Thyroid gland (tissue), 4 donors: Measurements from ENCODE around the gene ZIC4. TPM values are rescaled to one million over a fixed set of nuclear protein-coding genes. Genes with fewer than 3 reads are reported as not detected.

Experiments
- DNase-seq, 2 donors: peaks; one replicate each; pipeline ENCODE4 v3.0.0-alpha.2; 2019
- H3K27ac ChIP-seq, 3 donors: fragments of 200-600 bp; sonication (generic); 1 replicate in 2 of 3; 2 replicates in 1 of 3; pipeline ENCODE4 v1.5.1; 2016 to 2019; ENCODE audit warnings: mild to moderate bottlenecking in 1 of 3, moderate library complexity in 1 of 3
- H3K27me3 ChIP-seq: fragments of 200-600 bp; sonication (generic); one replicate; pipeline ENCODE4 v1.5.1; 2019
- H3K36me3 ChIP-seq, 2 donors: fragments of 200-600 bp; sonication (generic); one replicate each; pipeline ENCODE4 v1.5.1; 2016 to 2019
- H3K4me1 ChIP-seq, 2 donors: fragments of 200-600 bp; sonication (generic); one replicate each; pipeline ENCODE4 v1.5.1; 2017 to 2019
- H3K4me3 ChIP-seq, 3 donors: fragments of 200-600 bp; sonication (generic); replicated peaks in 1 of 3; 1 replicate in 2 of 3; 2 replicates in 1 of 3; pipeline ENCODE4 v1.5.1; 2016; ENCODE audit warnings: mild to moderate bottlenecking in 1 of 3
- H3K9me3 ChIP-seq: fragments of 200-600 bp; sonication (generic); one replicate; pipeline ENCODE4 v1.5.1; 2017
- POLR2A ChIP-seq, 2 donors: fragments of 450-650 bp; IDR thresholded peaks; one replicate each; pipeline ENCODE4 v1.6.1; 2017; ENCODE audit warnings: antibody characterized with exemption in 2 of 2, mild to moderate bottlenecking in 2 of 2, moderate library complexity in 1 of 2
- WGBS, 2 donors: methylation state at CpG; one replicate each; pipeline ENCODE4 v1.1.5; 2017; 5-methylcytosine and 5-hydroxymethylcytosine counted together
- intact Hi-C: fragments of 100-400 bp; cut with DNase I; formaldehyde crosslinking; loops from one replicate; pipeline ENCODE4 v1.15.1; 2023
- total RNA-seq, 4 donors: library from RNA; depleted of rRNA; stranded (reverse); fragments of >200 nt; gene quantifications; one replicate each; pipeline ENCODE4 v1.2.3, GENCODE V29; 2016
- TF ChIP-seq, protein P1 (sequence below), 6 experiments: fragments of 200-600 bp in 3 of 6; fragments of 450-650 bp in 3 of 6; sonication (generic) in 3 of 6; IDR thresholded peaks; one replicate each; pipeline ENCODE4 v1.5.1; 2016 to 2019; ENCODE audit warnings: antibody characterized with exemption in 6 of 6, mild to moderate bottlenecking in 2 of 6, inconsistent platforms in 1 of 6, moderate library complexity in 1 of 6

Gene ZIC4
- total RNA-seq, 4 donors from 2014 or later: not detected

DNA sequence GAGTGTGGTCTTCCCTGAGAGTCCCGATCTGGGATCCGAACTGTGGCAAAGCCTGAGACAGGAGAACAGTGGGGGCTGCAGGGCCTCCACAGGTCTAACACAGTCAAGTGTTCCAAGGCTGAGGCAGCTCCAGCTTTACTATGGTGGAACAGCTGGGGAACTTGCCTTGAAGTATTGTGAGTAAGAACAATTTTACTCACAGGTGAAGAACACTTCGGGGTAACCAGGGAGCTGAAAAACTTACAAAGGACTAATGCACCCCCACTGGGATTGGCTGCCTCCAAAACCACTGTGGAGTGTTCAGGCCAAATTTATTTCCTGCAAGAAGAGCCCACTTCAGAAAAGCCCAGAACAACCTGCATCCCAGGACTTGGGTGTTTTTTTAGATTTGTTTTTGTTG lies 25.4 kb downstream of the ZIC4 start:
- H3K36me3 ChIP-seq: no peaks in the 10 kb centered on the region
- H3K4me1 ChIP-seq: no peaks in the 10 kb centered on the region
- peaks cover 14% of the 10 kb centered on the region for H3K27me3 ChIP-seq
- no peaks in the 10 kb centered on the region for H3K9me3 ChIP-seq
- DNase-seq: no peak
- intact Hi-C loops: no loop called here
- H3K4me3 ChIP-seq: no peak overlapping the region
- no peak overlapping the region for H3K27ac ChIP-seq
- TF ChIP-seq, protein P1, sequence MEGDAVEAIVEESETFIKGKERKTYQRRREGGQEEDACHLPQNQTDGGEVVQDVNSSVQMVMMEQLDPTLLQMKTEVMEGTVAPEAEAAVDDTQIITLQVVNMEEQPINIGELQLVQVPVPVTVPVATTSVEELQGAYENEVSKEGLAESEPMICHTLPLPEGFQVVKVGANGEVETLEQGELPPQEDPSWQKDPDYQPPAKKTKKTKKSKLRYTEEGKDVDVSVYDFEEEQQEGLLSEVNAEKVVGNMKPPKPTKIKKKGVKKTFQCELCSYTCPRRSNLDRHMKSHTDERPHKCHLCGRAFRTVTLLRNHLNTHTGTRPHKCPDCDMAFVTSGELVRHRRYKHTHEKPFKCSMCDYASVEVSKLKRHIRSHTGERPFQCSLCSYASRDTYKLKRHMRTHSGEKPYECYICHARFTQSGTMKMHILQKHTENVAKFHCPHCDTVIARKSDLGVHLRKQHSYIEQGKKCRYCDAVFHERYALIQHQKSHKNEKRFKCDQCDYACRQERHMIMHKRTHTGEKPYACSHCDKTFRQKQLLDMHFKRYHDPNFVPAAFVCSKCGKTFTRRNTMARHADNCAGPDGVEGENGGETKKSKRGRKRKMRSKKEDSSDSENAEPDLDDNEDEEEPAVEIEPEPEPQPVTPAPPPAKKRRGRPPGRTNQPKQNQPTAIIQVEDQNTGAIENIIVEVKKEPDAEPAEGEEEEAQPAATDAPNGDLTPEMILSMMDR (IDR thresholded peaks at IDR 0.05): no peak
- TF ChIP-seq POLR2A (IDR thresholded peaks at IDR 0.05): no peak
- 17 to 19% methylated on average over 3 of the region's 3 CpGs for WGBS, 2 donors

DNA sequence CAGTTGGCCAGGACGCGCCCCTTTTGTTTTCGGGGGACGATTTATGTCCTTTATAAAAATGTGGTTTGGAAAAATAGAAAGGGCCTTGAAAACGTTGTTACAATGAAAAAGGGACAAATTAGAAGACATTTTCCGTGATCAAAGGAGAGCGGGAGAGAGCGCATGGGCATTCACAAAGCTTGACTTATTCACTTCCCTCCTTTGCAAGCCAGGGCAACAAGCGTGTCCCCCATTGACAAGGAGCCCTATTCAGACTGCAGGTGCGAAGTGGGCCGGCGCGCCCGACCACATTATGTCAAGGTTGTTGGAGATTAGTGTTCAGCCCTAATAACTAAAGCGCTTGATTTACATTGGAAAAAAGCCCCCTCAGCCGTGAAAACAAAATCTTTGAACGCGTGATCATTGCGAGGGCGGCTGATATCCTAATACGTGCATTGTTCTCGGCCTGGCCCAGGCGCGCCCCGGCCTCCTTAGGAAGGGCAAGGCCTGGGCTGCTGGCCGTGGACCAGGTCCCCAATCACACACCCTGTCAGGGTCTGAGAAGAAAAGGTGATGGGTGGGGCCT lies 25.9 kb downstream of the ZIC4 start:
- intact Hi-C loops: no loop called here
- Histone ChIP-seq H3K9me3 (no peaks in the 10 kb centered on the region), H3K4me3 (no peak overlapping the region), H3K27me3 (peaks cover 14% of the 10 kb centered on the region), H3K36me3 (no peaks in the 10 kb centered on the region), H3K4me1 (no peaks in the 10 kb centered on the region), H3K27ac (no peak overlapping the region)
- WGBS, 2 donors: 7 to 8% methylated on average over 16 to 26 of the region's 26 CpGs
- DNase-seq: no peak
- TF ChIP-seq POLR2A (IDR thresholded peaks at IDR 0.05): no peak
- TF ChIP-seq, protein P1 (IDR thresholded peaks at IDR 0.05): no peak

DNA sequence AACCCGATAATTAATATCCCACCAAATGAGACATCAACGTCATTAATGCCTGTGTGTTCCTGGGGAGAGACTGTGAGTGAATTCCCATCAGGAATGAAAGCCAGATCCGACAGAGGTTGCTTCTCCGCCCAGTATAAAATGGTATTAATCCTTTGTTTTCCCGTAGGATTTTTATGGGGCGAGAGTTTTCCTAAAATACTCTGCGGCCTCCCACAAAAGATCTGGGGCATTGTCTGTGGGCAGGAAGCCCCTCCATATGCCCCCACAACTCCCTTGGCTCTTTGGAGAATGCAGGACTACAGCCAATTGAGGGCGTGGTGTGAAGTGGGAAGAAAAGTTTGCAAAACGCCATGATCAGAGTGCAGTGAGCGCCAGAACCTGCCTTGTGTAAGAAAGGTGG lies 26.7 kb downstream of the ZIC4 start:
- no peak for DNase-seq
- peaks cover 9% of the 10 kb centered on the region for H3K27me3 ChIP-seq
- H3K4me1 ChIP-seq: no peaks in the 10 kb centered on the region
- TF ChIP-seq, protein P1 (IDR thresholded peaks at IDR 0.05): no peak
- TF ChIP-seq POLR2A (IDR thresholded peaks at IDR 0.05): no peak
- WGBS, 2 donors: 7 to 15% methylated on average over 10 of the region's 10 CpGs
- H3K27ac ChIP-seq: no peak overlapping the region
- H3K9me3 ChIP-seq: no peaks in the 10 kb centered on the region
- no peaks in the 10 kb centered on the region for H3K36me3 ChIP-seq
- intact Hi-C loops: no loop called here
- no peak overlapping the region for H3K4me3 ChIP-seq

DNA sequence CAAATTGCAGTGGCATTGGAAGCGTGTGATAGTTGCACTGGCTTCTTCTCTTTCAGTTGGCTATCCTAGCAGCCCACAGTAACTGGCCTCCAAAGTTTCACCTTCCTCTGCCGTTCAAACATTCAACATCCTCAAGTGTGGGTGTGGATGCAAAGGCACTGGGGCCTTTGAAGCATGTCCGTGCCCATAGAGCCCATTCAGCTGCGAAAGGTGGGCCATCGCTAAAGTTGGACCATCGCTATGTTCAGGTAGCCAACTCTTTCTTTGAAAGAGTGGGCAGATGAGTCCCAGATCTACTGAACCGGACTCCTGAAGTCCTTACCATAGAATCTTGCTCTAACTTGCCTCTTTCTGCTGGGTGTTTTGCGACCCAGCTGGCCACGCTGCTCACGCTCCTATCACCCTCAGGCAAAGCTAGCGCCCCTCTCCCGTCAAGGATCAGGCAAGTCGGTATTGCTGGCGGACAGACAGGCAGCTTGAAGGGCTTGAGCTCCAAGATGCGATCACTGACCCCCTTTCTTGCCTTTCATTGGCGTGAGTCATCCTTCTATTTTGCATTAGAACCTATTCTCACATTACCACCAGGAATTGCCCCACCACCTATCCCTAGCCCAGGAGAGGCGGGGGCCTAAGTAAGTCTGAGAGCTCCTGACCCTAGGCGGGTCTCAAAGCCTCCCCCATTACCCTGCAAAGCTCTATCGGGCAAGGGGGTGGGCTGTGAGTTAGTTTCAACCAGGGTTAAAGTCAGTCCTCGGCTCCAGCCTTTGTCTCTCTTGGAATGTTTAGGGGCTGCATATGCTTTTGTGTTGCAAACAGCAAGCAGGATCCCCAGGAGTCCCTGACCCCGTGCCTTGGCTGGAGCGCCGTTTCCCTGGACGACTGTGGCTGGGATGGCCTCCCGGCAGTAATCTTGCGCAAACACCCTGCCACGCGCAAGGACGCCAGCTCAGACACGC lies 28.7 kb downstream of the ZIC4 start:
- H3K4me1 ChIP-seq: no peaks in the 10 kb centered on the region
- TF ChIP-seq, protein P1 (IDR thresholded peaks at IDR 0.05): no peak
- TF ChIP-seq POLR2A (IDR thresholded peaks at IDR 0.05): no peak
- no peak for DNase-seq
- no peak overlapping the region for H3K4me3 ChIP-seq
- no peak overlapping the region for H3K27ac ChIP-seq
- H3K27me3 ChIP-seq: peaks cover 13% of the 10 kb centered on the region
- H3K36me3 ChIP-seq: no peaks in the 10 kb centered on the region
- intact Hi-C loops: no loop called here
- no peaks in the 10 kb centered on the region for H3K9me3 ChIP-seq
- 5% methylated on average over 30 of the region's 30 CpGs for WGBS, 2 donors

DNA sequence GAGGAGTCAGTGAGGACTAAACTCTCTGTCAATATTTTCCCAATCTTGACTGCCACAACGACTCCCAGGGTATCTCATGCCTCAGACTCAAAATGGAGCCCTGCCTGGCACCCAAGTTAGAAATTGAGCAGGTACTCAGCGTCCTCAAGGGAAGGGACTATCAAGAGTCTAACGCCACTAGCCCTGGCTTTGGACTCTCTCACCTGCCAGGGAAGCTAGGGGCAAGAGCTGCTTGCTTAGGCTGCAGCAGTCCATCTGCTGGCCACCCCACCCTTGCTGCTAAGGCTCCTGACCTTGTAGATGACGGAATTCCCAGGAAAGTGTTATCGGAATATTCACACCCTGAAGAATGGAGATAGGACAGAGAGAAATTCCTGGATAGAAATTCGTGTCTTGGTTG lies 33.0 kb downstream of the ZIC4 start:
- H3K4me3 ChIP-seq: no peak overlapping the region
- WGBS, 2 donors: 1 to 3% methylated on average over 6 of the region's 6 CpGs
- no peak overlapping the region for H3K27ac ChIP-seq
- H3K4me1 ChIP-seq: no peaks in the 10 kb centered on the region
- TF ChIP-seq, protein P1 (IDR thresholded peaks at IDR 0.05): no peak
- no peak for TF ChIP-seq POLR2A (IDR thresholded peaks at IDR 0.05)
- intact Hi-C loops: no loop called here
- H3K27me3 ChIP-seq: peaks cover 28% of the 10 kb centered on the region
- H3K36me3 ChIP-seq: no peaks in the 10 kb centered on the region
- H3K9me3 ChIP-seq: no peaks in the 10 kb centered on the region
- no peak for DNase-seq
